MM.1S (cell line): ENCODE data around the gene INPP4B.

Experiments used
- EZH2 ChIP-seq: fragments of 300-600 bp; sonication (generic); optimal IDR thresholded peaks from 2 replicates; pipeline ENCODE3; 2017; ENCODE audit warnings: low read depth, mild to moderate bottlenecking, antibody characterized with exemption, low read length, mixed read lengths
- EZH2phosphoT487 ChIP-seq: fragments of 300-600 bp; sonication (generic); IDR thresholded peaks from 2 replicates; pipeline ENCODE4 v1.6.1; 2018; ENCODE audit warnings: antibody characterized with exemption, low read length
- TF ChIP-seq, protein P1 (sequence below): fragments of 300-600 bp; sonication (generic); IDR thresholded peaks from 2 replicates; pipeline ENCODE4 v1.5.1; 2016; ENCODE audit warnings: antibody characterized with exemption, low read length, mixed read lengths

DNA sequence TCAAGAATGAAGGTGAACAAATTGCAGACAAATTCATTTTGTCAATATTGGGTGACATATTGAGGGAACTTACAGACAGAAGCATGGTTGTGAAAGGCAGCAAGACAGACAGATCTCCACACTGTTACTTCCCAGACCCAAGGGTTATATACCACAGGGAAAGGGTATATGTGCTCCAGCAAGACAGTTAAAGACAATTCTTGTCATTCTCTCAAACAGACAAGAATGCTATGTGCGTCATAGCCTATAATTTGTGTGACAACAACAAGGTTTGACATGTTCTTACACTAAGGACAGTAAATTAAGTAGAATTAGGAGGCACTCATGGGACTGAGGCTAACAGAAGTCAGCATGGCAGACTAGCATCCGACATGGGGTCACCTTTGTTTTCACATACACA, 214.3 kb downstream of the INPP4B start:
- TF ChIP-seq, protein P1, sequence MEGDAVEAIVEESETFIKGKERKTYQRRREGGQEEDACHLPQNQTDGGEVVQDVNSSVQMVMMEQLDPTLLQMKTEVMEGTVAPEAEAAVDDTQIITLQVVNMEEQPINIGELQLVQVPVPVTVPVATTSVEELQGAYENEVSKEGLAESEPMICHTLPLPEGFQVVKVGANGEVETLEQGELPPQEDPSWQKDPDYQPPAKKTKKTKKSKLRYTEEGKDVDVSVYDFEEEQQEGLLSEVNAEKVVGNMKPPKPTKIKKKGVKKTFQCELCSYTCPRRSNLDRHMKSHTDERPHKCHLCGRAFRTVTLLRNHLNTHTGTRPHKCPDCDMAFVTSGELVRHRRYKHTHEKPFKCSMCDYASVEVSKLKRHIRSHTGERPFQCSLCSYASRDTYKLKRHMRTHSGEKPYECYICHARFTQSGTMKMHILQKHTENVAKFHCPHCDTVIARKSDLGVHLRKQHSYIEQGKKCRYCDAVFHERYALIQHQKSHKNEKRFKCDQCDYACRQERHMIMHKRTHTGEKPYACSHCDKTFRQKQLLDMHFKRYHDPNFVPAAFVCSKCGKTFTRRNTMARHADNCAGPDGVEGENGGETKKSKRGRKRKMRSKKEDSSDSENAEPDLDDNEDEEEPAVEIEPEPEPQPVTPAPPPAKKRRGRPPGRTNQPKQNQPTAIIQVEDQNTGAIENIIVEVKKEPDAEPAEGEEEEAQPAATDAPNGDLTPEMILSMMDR: no peak
- TF ChIP-seq EZH2phosphoT487 (no peak), EZH2 (no peak)
